Sciatic nerve (tissue), 2 donors: Measurements from ENCODE around the gene GRB2. TPM values are rescaled to one million over a fixed set of nuclear protein-coding genes. Genes with fewer than 3 reads are reported as not detected.
"Not testable (repeated sequence)": the region's sequence is repeated elsewhere in the genome, so short reads cannot be mapped to it uniquely, and the experiment has no call there.

Source experiments
- ATAC-seq: fragments of 200-7000 bp; cut with Tn5 transposase; one replicate; pipeline ENCODE4 v1.9.1; 2020; ENCODE audit warnings: mild to moderate bottlenecking, moderate library complexity
- DNase-seq: peaks from one replicate; pipeline ENCODE4 v3.0.0-alpha.2; 2020; ENCODE audit warnings: low spot score
- intact Hi-C: fragments of 100-400 bp; cut with DNase I; formaldehyde crosslinking; loops from one replicate; pipeline ENCODE4 v1.14.2; 2022
- total RNA-seq: library from RNA; stranded (reverse); fragmentation: NEBNext Ultra II Directional; extraction: Animal tissue kit (Norgen Biotek cat#: 25700); gene quantifications from one replicate; pipeline ENCODE4 v1.2.1, GENCODE V29; 2021
- donor health status: DM: no; HTN: no; CAD: no.
- donor health status: DM: no; HTN: no; CAD: no.

GRB2 gene
- total RNA-seq, 1 donor from 2014 or later: 90.4 TPM

- ATAC-seq (peak; percentile 100), DNase-seq (peak; percentile 99)
- intact Hi-C loops: no loop called here
Observed at GRCh38 chr17:75393523-75394331, 11.8 kb downstream of the GRB2 start.

DNA sequence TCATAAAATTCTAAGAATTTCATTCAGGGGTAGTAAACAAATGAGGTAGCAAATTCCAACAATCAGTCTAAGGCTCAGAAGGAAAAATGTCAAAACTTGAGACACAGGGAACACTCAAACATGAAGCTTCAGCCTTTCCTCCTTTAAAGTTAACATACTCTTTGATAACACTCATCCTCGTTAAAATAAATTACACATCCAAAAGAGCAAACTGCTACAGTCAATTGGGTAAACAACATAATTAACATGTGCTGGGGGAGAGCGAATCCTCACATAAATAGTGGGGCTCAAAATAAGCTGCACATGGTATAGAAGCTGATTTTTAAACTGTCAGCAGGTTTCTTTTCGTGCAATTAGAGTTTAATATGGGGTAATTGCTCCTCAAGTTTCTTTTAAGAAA is 12.9 kb downstream of the GRB2 start:
- no peak for ATAC-seq
- intact Hi-C loops: no loop called here
- no peak for DNase-seq

DNA sequence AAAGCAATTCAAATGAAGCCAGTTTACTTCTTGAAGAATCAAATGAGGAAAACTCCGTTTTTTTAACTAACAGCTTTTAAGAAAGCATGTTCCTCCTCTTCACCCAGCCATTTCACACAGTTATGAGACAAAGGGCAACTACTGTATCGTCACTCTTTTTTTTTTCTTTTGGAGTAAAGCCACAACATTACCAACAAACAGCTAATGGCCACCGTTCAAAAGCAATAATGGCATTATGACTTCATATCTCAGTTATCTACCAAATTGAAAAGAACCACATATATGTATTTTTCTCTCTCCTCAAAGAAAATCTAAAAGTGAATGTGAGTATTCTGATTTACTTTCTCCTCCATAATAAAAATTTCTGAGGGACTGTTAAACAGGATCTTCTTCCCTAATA is 14.5 kb downstream of the GRB2 start:
- intact Hi-C loops: no loop called here
- no peak for DNase-seq

GRCh38 chr17:75388476-75389030 is 16.9 kb downstream of the GRB2 start:
- ATAC-seq (no peak), DNase-seq (no peak)
- intact Hi-C loops: no loop called here

More for the DNA sequence above, 14.5 kb downstream of the GRB2 start:
- no peak for ATAC-seq

DNA sequence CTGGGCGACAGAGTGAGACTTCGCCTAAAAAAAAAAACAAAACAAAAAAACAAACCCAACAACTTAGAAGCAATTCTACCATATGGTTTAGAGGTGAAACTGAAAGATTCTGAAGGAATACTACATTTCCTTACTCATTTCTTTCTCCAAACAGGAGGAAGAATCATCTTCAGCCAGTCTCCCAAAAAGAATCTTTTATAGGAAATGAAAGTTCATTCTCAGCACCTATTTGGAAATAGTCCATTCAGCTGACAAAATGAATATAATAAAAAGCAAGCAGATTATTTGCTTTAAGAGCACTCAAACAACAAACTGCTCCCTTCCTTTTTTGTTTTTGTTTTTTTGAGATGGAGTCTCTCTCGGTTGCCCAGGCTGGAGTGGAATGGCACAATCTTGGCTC is 17.7 kb downstream of the GRB2 start:
- DNase-seq (no peak), ATAC-seq (no peak)
- intact Hi-C loops: no loop called here

DNA sequence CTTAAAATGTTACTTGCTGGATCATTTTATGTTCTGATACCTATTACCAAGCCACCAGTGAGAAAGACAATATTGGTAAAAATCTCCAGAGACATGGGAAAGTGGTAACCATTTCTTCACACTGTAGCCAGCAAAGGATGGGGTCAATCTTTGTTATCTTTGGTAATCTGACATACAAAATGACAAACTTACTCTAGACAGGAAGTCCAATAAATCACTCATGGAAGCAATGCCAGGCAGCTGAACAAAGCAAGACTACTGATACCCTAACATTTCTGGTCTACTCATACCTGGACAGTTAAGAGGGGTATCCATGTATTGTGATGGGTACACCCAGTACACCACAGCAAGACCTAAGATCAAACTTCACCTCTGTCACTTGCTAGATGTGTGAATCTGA is 19.0 kb downstream of the GRB2 start:
- intact Hi-C loops: no loop called here
- ATAC-seq (no peak), DNase-seq (no peak)

DNA sequence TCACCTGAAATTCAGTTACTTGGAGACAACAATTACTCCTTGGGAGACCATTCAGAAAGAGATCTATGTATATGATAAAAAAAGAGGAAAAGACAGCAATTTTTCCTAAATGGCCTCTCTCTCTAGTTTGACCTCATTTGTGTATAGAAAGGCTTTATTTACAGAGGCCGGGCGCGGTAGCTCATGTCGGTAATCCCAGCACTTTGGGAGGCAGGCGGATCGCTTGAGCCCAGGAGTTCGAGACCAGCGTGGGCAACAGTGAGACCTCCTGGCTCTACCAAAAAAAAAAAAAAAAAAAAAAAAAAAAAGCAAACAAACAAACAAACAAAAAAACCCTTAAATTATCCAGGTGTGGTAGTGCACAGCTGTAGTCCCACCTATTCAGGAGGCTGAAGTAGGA is 20.7 kb downstream of the GRB2 start:
- intact Hi-C loops: no loop called here
- ATAC-seq: no peak
- no peak for DNase-seq

GRCh38 chr17:75383842-75384195 is 21.7 kb downstream of the GRB2 start:
- DNase-seq (no peak), ATAC-seq (no peak)
- intact Hi-C loops: no loop called here

DNA sequence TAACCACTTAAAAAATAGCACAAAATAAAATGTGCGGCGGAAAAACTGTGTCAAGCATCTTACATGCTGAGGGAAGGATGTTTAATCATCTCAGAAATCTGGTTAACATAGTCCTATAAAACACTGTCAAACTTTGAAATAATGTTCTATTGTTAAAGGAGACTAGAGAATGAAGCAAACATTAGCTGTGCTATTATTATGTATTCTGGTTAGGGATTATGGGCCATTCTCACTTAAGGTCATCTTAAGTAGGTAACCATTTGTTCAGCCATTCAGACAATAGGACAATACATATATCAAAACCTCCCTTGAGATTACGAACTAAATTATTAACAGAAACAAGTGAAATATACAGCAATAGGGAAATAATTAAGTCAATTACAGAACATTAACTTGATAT is 24.7 kb downstream of the GRB2 start:
- ATAC-seq (no peak), DNase-seq (no peak)
- intact Hi-C loops: no loop called here

- no peak for ATAC-seq
- DNase-seq: no peak
- intact Hi-C loops: no loop called here
Observed at GRCh38 chr17:75380315-75380714, 25.2 kb downstream of the GRB2 start.

DNA sequence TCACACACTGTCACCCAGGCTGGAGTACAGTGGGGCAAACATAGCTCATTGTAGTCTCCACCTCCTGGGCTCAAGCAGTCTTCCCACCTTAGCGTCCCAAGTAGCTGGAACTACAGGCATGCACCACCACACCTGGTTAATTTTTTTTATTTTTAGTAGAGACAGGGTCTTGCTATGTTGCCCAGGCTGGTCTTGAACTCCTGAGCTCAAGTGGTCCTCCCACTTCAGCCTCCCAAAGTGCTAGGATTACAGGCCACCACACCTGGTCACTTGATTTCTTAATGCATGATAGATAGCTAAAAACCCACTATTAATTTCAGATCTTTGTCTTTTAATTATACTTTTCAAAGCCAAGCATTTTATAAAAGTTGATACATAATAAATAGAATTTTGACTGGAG is 26.1 kb downstream of the GRB2 start:
- ATAC-seq, intact Hi-C loops, DNase-seq: not testable (repeated sequence)

GRCh38 chr17:75373280-75373679 is 32.2 kb downstream of the GRB2 start:
- intact Hi-C loops: no loop called here
- no peak for DNase-seq
- no peak for ATAC-seq

DNA sequence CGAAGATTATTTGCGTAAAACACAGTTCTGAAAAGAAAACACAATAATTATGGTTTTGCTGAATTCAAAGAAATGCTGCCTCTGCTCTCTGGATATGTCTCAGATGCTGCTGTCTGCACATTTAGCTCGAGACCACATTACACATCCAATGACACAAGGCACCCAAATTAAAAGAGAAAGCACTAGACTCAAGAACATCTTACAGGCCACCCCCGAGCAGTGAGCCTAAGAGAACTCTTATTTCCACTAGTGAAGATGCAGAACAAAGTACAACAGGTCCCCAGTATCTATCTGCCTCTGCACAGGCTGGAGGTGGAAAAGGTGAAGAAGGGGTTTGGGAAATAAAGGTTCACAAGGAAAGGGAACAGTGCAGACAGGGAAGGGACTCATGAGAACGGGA is 33.5 kb downstream of the GRB2 start:
- ATAC-seq: no peak

GRCh38 chr17:75371339-75371738 is 34.1 kb downstream of the GRB2 start:
- ATAC-seq (no peak), DNase-seq (no peak)
- intact Hi-C loops: no loop called here

More for the DNA sequence above, 33.5 kb downstream of the GRB2 start:
- intact Hi-C loops: no loop called here
- no peak for DNase-seq

DNA sequence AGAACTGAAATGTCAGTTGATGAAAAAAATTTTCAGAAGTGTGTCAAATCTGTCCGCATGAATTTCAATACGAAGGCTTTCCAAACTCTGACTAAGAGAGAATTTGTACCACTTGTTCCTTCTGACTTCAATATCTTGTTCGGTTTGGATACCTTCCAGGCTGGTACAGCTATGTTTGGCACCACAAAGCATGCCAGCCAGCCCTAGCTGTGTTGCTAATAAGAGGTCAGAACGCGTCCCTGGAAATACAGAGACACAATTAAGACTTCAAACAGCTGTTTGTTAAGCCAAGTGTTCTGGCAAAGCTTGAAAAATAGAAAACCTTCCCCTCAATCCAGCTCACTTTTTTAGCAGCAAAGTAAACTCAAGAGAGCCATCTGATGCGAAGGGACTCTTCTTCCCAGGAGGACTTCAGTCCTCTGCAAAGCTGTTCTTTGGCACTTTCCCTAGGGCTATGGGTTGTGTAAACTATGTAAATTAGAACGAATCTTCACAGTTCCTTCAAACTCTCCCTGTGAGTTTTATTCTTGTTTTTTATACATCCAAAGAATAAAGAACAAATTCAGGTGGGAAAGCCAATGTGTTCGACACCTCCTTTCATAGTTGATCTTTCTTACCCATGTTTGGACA is 35.1 kb downstream of the GRB2 start:
- intact Hi-C loops: no loop called here
- ATAC-seq: no peak
- DNase-seq: no peak

DNA sequence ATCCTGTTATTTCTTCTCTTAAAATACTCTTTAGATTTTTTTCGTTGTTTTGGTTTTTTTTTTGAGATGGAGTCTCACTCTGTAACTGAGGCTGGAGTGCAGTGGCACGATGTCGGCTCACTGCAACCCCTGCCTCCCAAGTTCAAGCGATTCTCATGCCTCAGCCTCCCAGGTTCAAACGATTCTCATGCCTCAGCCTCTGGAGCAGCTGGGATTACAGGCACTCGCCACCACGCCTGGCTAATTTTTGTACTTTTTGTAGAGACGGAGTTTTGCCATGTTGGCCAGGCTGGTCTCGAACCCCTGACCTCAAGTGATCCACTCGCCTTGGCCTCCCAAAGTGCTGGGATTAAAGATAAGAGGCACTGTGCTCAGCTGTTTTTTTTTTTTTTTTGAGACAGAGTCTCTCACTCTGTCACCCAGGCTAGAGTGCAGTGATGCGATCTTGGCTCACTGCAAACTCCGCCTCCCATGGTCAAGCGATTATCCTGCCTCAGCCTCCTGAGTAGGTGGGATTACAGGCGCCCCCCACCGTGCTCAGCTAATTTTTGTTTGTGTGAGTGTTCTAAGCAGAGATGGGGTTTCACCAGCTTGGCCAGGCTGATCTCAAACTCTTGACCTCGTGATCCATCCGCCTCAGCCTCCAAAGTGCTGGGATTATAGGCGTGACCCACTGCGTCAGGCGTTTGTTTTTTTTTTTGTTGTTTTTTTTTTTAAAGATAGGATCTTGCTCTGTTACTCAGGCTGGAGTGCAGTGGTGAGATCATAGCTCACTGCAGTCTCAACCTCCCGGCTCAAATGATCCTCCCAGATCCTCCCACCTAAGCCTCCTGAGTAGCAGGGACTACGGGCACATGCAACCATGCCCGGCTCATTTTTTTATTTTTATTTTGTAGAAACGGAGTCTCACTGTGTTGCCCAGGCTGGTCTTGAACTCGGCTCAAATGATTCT is 37.4 kb downstream of the GRB2 start:
- ATAC-seq, intact Hi-C loops, DNase-seq: not testable (repeated sequence)

- intact Hi-C loops: no loop called here
- no peak for ATAC-seq
- no peak for DNase-seq
Observed at GRCh38 chr17:75367312-75367711, 38.2 kb downstream of the GRB2 start.

GRCh38 chr17:75366432-75366831 is 39.0 kb downstream of the GRB2 start:
- intact Hi-C loops: no loop called here
- ATAC-seq: no peak
- no peak for DNase-seq

DNA sequence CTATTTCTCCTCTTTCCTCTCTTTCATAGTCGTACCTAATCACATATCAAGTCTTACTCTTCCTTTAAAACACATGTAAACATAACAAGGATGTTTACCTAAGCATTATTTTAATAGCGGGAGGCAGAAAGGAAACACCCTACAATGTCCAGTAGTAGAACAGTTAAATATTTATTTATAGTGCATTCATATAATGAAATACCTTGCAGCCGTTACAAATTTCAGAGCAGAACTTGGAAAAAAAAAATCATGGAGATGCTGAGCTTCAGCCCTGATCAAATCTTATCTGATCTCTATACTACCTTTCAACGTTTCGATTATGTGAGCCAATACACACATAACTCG is 39.6 kb downstream of the GRB2 start:
- ATAC-seq (no peak), DNase-seq (no peak)
- intact Hi-C loops: no loop called here
